LoVo (cell line): ENCODE results near the gene GTPBP10.

Experiments
- DNase-seq: peaks from one replicate; pipeline ENCODE4 v3.0.0-alpha.2; 2016; ENCODE audit warnings: low spot score

GTPBP10 gene

GRCh38 chr7:90383422-90383821 lies 36.9 kb downstream of the GTPBP10 start:
- DNase-seq: no peak

- no peak for DNase-seq
Measured at GRCh38 chr7:90383861-90384260, 37.3 kb downstream of the GTPBP10 start.

GRCh38 chr7:90384433-90384832 lies 37.9 kb downstream of the GTPBP10 start:
- DNase-seq: no peak

GRCh38 chr7:90387470-90388240 lies 41.1 kb downstream of the GTPBP10 start:
- no peak for DNase-seq

GRCh38 chr7:90390926-90391325 lies 44.4 kb downstream of the GTPBP10 start:
- no peak for DNase-seq

- no peak for DNase-seq
Measured at GRCh38 chr7:90391488-90391887, 45.0 kb downstream of the GTPBP10 start.

- no peak for DNase-seq
Measured at GRCh38 chr7:90396420-90396819, 49.9 kb downstream of the GTPBP10 start.

GRCh38 chr7:90401989-90402388 lies 55.5 kb downstream of the GTPBP10 start:
- DNase-seq: no peak

GRCh38 chr7:90402785-90403173 lies 56.3 kb downstream of the GTPBP10 start:
- DNase-seq: no peak

- DNase-seq: peak; percentile 97
Measured at GRCh38 chr7:90403174-90404113, 56.9 kb downstream of the GTPBP10 start, which contains the start of gene CLDN12. TSS of gene CLDN12 (plus strand) at chr7:90403461. CDS start at chr7:90412677, 9,216 bp downstream.

- DNase-seq: no peak
Measured at GRCh38 chr7:90404777-90405176, 58.3 kb downstream of the GTPBP10 start.

GRCh38 chr7:90407484-90407821 lies 60.9 kb downstream of the GTPBP10 start:
- no peak for DNase-seq

- no peak for DNase-seq
Measured at GRCh38 chr7:90408142-90408541, 61.6 kb downstream of the GTPBP10 start.

GRCh38 chr7:90409667-90410066 lies 63.2 kb downstream of the GTPBP10 start:
- peak; percentile 59 for DNase-seq

GRCh38 chr7:90411510-90411909 lies 65.0 kb downstream of the GTPBP10 start:
- peak; percentile 87 for DNase-seq

- DNase-seq: no peak
Measured at GRCh38 chr7:90412458-90413184, 66.1 kb downstream of the GTPBP10 start.

- DNase-seq: no peak
Measured at GRCh38 chr7:90413185-90413528, 66.6 kb downstream of the GTPBP10 start.

- no peak for DNase-seq
Measured at GRCh38 chr7:90421651-90422050, 75.1 kb downstream of the GTPBP10 start.

GRCh38 chr7:90424720-90425119 lies 78.2 kb downstream of the GTPBP10 start:
- DNase-seq: no peak

- peak; percentile 70 for DNase-seq
Measured at GRCh38 chr7:90425376-90425775, 78.9 kb downstream of the GTPBP10 start.

GRCh38 chr7:90430614-90431460 lies 84.3 kb downstream of the GTPBP10 start:
- DNase-seq: no peak

- no peak for DNase-seq
Measured at GRCh38 chr7:90432752-90433151, 86.2 kb downstream of the GTPBP10 start.
